Lower leg skin (tissue), 4 donors: Measurements from ENCODE around the gene TRMO. TPM values are rescaled to one million over a fixed set of nuclear protein-coding genes. Genes with fewer than 3 reads are reported as not detected.

Experiments
- DNase-seq, 2 donors: peaks; one replicate each; pipeline ENCODE4 v3.0.0-alpha.2; 2019; ENCODE audit warnings: low spot score in 2 of 2
- H3K4me3 ChIP-seq: fragments of 200-600 bp; sonication (generic); 2 replicates; pipeline ENCODE4 v1.5.1; 2017; ENCODE audit warnings: mild to moderate bottlenecking, low read depth; ENCODE audit not compliant: poor library complexity, severe bottlenecking
- POLR2A ChIP-seq, 2 donors: fragments of 450-650 bp; IDR thresholded peaks; one replicate each; pipeline ENCODE4 v1.6.1; 2016 to 2017; ENCODE audit warnings: antibody characterized with exemption in 2 of 2, mild to moderate bottlenecking in 1 of 2, moderate library complexity in 1 of 2
- WGBS, 2 donors: methylation state at CpG; one replicate each; pipeline ENCODE4 v1.1.5; 2018; 5-methylcytosine and 5-hydroxymethylcytosine counted together
- intact Hi-C: fragments of 100-400 bp; cut with DNase I; formaldehyde crosslinking; loops from one replicate; pipeline ENCODE4 v1.15.0; 2023; ENCODE audit warnings: low total_unique reads
- total RNA-seq, 4 donors: library from RNA; depleted of rRNA; stranded (reverse); fragments of >200 nt; gene quantifications; one replicate each; pipeline ENCODE4 v1.1.0, GENCODE V29; 2016
- TF ChIP-seq, protein P1 (sequence below), 3 donors: fragments of 450-650 bp; IDR thresholded peaks; one replicate each; pipeline ENCODE4 v1.5.1; 2016; ENCODE audit warnings: antibody characterized with exemption in 3 of 3, mild to moderate bottlenecking in 3 of 3, moderate library complexity in 2 of 3

Gene TRMO
- total RNA-seq, 4 donors from 2014 or later, result 28.6 to 51.6 (median 38.7) TPM

DNA sequence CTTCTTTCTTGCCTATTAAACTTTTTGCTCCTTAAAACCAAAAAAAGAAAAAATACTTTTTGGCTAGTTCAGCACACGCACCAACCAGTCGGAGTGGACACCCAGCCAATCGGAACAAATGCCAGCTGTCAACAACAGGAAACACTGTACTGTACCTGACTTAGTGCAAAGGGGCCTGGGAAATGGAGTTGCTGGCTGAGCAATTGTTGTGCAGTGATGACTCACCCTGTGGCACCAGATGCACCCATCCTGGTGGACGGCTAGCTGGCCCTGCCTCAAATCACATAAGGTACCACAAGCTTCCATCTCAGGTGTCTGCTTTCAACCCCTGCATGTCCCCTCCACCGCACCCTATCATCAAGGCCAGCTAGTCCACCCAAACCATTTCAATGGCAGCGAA, 48.4 kb downstream of the TRMO start:
- TF ChIP-seq, protein P1, sequence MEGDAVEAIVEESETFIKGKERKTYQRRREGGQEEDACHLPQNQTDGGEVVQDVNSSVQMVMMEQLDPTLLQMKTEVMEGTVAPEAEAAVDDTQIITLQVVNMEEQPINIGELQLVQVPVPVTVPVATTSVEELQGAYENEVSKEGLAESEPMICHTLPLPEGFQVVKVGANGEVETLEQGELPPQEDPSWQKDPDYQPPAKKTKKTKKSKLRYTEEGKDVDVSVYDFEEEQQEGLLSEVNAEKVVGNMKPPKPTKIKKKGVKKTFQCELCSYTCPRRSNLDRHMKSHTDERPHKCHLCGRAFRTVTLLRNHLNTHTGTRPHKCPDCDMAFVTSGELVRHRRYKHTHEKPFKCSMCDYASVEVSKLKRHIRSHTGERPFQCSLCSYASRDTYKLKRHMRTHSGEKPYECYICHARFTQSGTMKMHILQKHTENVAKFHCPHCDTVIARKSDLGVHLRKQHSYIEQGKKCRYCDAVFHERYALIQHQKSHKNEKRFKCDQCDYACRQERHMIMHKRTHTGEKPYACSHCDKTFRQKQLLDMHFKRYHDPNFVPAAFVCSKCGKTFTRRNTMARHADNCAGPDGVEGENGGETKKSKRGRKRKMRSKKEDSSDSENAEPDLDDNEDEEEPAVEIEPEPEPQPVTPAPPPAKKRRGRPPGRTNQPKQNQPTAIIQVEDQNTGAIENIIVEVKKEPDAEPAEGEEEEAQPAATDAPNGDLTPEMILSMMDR (IDR thresholded peaks at IDR 0.05), result no peak
- no peak for TF ChIP-seq POLR2A (IDR thresholded peaks at IDR 0.05)
- no peak overlapping the region for H3K4me3 ChIP-seq
- intact Hi-C loops, result no loop called here
- WGBS, 2 donors, result 52 to 82% methylated on average over 6 of the region's 6 CpGs
- peak in 1 of 2 donors; percentile 9 for DNase-seq

DNA sequence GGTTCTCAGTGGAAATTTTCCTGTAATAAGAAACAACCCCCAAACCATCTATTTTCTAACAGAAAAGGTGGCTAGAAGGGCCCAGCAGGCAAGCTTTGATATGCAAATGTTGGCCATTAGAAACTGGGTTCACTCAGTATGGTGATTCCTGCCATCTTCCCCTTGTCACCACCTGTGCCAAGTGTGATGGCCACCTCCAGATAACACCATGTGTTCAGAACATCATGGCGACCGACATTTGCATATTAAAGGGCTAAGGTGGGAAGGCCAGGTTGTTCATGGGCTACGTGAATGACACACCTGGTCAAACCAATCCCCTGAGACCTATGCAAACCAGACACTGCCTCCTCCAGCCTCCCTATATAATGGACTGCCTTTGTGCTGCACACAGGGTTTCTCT, 48.9 kb downstream of the TRMO start:
- intact Hi-C loops, result no loop called here
- 88 to 90% methylated on average over 3 of the region's 3 CpGs for WGBS, 2 donors
- DNase-seq, result peak in 1 of 2 donors; percentile 4
- H3K4me3 ChIP-seq, result no peak overlapping the region
- TF ChIP-seq, protein P1 (IDR thresholded peaks at IDR 0.05), result no peak
- no peak for TF ChIP-seq POLR2A (IDR thresholded peaks at IDR 0.05)

DNA sequence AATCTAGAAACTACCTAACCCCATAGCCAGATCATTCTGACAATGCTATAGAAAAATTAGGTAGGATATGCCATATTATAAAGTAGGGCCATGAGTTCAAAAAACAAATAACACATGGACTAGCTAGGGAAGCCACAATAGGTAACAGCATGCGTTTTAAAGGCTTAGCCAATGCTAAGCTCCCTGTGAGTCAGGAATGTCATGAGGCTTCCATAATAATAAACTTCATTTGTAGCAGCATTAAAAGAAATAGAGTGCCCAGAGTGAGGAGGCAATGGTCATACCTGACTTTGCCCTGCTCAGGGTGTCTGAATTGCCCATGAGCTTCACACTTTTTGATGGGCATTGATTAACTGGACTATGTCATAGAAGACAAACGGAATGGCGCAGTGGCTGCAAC, 53.4 kb downstream of the TRMO start:
- DNase-seq, result no peak
- WGBS, 2 donors, result 73 to 93% methylated on average over 3 of the region's 3 CpGs
- intact Hi-C loops, result no loop called here
- TF ChIP-seq POLR2A (IDR thresholded peaks at IDR 0.05), result no peak
- TF ChIP-seq, protein P1 (IDR thresholded peaks at IDR 0.05), result no peak
- H3K4me3 ChIP-seq, result no peak overlapping the region

DNA sequence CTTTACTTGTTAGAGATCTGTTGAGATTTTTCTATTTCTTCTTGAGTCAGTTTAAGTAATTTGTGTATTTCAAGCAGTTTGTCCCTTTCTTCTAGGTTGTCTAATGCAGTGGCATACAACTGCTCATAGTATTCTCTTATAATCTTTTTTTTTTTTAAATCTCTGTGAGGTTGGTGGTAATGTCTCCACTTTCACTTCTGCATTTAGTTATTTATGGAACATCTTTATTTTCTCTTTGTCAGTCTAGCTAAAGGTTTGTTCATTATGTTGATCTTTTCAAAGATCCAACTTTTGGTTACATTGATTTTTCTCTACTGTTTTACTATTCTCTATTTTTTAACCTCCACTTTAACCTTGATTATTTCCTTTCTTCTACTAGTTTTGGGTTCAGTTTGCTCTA, 55.5 kb downstream of the TRMO start:
- no peak overlapping the region for H3K4me3 ChIP-seq
- no peak for DNase-seq
- intact Hi-C loops, result no loop called here
- TF ChIP-seq, protein P1 (IDR thresholded peaks at IDR 0.05), result no peak
- no peak for TF ChIP-seq POLR2A (IDR thresholded peaks at IDR 0.05)

DNA sequence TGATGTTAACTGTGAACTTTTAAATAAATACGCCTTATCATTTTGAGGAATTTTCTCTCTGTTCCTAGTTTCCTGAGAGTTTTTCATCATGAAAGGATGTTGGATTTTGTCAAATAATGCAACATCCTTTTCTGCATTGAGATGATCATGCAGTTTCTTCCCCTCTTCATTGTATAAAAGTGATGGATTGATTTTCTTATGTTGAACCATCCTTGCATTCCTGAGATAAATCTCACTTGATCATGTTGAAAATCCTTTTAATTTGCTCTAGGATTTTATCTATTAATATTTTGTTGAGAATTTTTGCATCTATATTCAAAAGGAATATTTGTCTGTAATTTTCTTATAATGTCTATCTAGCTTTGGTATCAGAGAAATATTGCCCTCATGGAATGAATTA, 56.0 kb downstream of the TRMO start:
- TF ChIP-seq, protein P1 (IDR thresholded peaks at IDR 0.05), result no peak
- no peak for TF ChIP-seq POLR2A (IDR thresholded peaks at IDR 0.05)
- intact Hi-C loops, result no loop called here
- 95 to 100% methylated on average over 1 of the region's 1 CpG for WGBS, 2 donors
- no peak overlapping the region for H3K4me3 ChIP-seq
- DNase-seq, result no peak

DNA sequence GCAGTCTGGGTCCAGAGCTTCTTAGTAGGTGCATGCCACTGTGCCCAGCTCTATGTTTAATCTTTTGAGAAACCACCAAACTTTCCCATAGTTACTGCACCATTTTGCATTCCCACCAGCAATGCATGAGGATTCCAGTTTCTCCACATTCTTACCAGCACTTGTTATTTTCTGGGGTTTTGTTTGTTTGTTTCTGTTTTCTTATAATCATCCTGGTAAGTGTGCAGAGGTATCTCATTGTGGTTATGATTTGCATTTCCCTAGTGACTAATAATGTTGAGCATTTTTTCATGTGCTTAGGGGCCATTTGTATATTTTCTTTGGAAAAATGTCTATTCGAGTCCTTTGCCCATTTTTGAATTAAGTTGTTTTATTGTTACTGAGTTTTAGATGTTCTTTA, 57.9 kb downstream of the TRMO start:
- no peak for TF ChIP-seq POLR2A (IDR thresholded peaks at IDR 0.05)
- TF ChIP-seq, protein P1 (IDR thresholded peaks at IDR 0.05), result no peak
- no peak for DNase-seq
- intact Hi-C loops, result no loop called here
- no peak overlapping the region for H3K4me3 ChIP-seq
- 72 to 77% methylated on average over 1 of the region's 1 CpG for WGBS, 2 donors
